GM12878 (cell line): Measurements from ENCODE around the gene UBE2E2.

Experiments used
- BACH1 ChIP-seq: fragments of 450-650 bp; IDR thresholded peaks from 2 replicates; pipeline ENCODE4 v1.6.1; 2017; ENCODE audit warnings: mild to moderate bottlenecking, borderline replicate concordance
- BHLHE40 ChIP-seq, 2 experiments: fragments of 450-650 bp in 1 of 2; IDR thresholded peaks; 2 replicates each; pipeline ENCODE4 v1.6.1; 2011 to 2017; ENCODE audit warnings: low read depth in 2 of 2, borderline replicate concordance in 1 of 2, improper control_type of control experiment in 1 of 2, low read length in 1 of 2, mild to moderate bottlenecking in 1 of 2
- FOXM1 ChIP-seq: IDR thresholded peaks from 2 replicates; pipeline ENCODE4 v1.6.1; 2012; ENCODE audit warnings: low read depth, mild to moderate bottlenecking, inconsistent platforms, low read length, moderate library complexity
- NFXL1 ChIP-seq: fragments of 450-650 bp; IDR thresholded peaks from 2 replicates; pipeline ENCODE4 v1.6.1; 2017; ENCODE audit warnings: antibody characterized with exemption, mild to moderate bottlenecking, borderline replicate concordance
- POLR2A ChIP-seq: IDR thresholded peaks from 2 replicates; pipeline ENCODE4 v1.6.1; 2011; ENCODE audit warnings: low read depth, mild to moderate bottlenecking, low read length
- RAD21 ChIP-seq: IDR thresholded peaks from 2 replicates; pipeline ENCODE4 v1.6.1; 2011; ENCODE audit warnings: mild to moderate bottlenecking, low read depth, low read length, moderate library complexity; ENCODE audit not compliant: insufficient read depth
- RAD51 ChIP-seq: fragments of 450-650 bp; IDR thresholded peaks from 2 replicates; pipeline ENCODE4 v1.6.1; 2016; ENCODE audit warnings: moderate library complexity, mild to moderate bottlenecking, inconsistent platforms
- RCOR1 ChIP-seq: conservative IDR thresholded peaks from 2 replicates; pipeline ENCODE4 v1.6.1; 2012; ENCODE audit warnings: low read depth, low read length, improper control_type of control experiment
- SUZ12 ChIP-seq: fragments of 200-600 bp; sonication (generic); IDR thresholded peaks from one replicate; pipeline ENCODE4 v1.6.1; 2018; ENCODE audit warnings: antibody characterized with exemption, mild to moderate bottlenecking; ENCODE audit not compliant: unreplicated experiment
- TAF1 ChIP-seq: IDR thresholded peaks from 2 replicates; pipeline ENCODE4 v1.6.1; 2011; ENCODE audit warnings: mild to moderate bottlenecking, low read depth, low read length, borderline replicate concordance
- ZZZ3 ChIP-seq: IDR thresholded peaks from 2 replicates; pipeline ENCODE4 v1.6.1; 2011; ENCODE audit warnings: low read depth; ENCODE audit not compliant: control insufficient read depth, insufficient read length
- TF ChIP-seq, protein P1 (sequence below), 3 experiments: IDR thresholded peaks in 2 of 3; conservative IDR thresholded peaks in 1 of 3; 2 replicates each; pipeline ENCODE4 v1.5.1; 2011; ENCODE audit warnings: low read depth in 3 of 3, low read length in 3 of 3, mild to moderate bottlenecking in 3 of 3, control low read depth in 2 of 3, moderate library complexity in 2 of 3, inconsistent platforms in 1 of 3, mixed read lengths in 1 of 3; ENCODE audit not compliant: control insufficient read depth in 2 of 3, insufficient read depth in 1 of 3; ENCODE audit errors: extremely low read depth in 1 of 3

DNA sequence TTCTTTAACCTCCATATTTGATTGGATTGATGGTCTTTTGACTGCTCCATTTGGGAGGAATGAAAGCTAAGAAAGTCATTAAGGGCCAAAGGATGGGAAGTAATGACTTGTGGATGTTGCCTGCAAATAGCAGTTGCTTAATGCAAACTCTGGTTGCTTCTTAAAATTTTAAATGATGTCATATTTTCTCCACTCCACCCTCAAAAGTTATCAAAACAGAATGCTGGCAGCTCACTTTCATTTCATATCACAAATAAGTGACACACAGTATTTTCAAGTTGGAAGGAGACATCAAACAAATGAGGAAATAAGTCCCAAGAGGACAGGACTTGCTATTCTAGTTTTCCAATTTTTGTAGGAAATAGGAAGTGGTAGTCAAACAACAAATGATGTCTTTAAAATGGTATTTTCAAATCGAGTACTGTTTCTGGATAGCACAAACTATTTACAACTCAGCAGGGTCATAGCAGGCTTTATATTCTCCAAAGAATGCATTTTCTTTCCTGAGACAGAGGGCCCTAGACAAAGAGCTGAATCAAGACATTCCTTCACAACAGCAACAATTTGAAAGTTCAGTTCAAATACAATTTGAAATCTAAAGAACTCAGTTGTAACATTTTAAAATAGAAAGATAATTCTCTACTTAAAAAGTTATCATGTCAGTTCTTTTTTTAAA is 437.5 kb downstream of the UBE2E2 start:
- TF ChIP-seq ZZZ3 = no peak
- TF ChIP-seq RAD51 = no peak
- TF ChIP-seq BHLHE40 (IDR thresholded peaks at IDR 0.05; ENCODE audit: borderline replicate concordance in 1 of 2, low read depth in 2 of 2, low read length in 1 of 2) = no peak
- no peak for TF ChIP-seq BACH1
- no peak for TF ChIP-seq POLR2A
- no peak for TF ChIP-seq RCOR1
- TF ChIP-seq, protein P1, sequence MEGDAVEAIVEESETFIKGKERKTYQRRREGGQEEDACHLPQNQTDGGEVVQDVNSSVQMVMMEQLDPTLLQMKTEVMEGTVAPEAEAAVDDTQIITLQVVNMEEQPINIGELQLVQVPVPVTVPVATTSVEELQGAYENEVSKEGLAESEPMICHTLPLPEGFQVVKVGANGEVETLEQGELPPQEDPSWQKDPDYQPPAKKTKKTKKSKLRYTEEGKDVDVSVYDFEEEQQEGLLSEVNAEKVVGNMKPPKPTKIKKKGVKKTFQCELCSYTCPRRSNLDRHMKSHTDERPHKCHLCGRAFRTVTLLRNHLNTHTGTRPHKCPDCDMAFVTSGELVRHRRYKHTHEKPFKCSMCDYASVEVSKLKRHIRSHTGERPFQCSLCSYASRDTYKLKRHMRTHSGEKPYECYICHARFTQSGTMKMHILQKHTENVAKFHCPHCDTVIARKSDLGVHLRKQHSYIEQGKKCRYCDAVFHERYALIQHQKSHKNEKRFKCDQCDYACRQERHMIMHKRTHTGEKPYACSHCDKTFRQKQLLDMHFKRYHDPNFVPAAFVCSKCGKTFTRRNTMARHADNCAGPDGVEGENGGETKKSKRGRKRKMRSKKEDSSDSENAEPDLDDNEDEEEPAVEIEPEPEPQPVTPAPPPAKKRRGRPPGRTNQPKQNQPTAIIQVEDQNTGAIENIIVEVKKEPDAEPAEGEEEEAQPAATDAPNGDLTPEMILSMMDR (IDR thresholded peaks at IDR 0.05 in 2 of 3, conservative IDR thresholded peaks at IDR 0.05 in 1 of 3; ENCODE audit: control insufficient read depth in 2 of 3, extremely low read depth in 1 of 3, insufficient read depth in 1 of 3, low read depth in 3 of 3, low read length in 3 of 3) = no peak
- no peak for TF ChIP-seq FOXM1
- TF ChIP-seq NFXL1 = no peak
- TF ChIP-seq TAF1 = no peak
- no peak for TF ChIP-seq RAD21
- TF ChIP-seq SUZ12 = no peak
